Muscle layer of duodenum (tissue), 2 donors: ENCODE data around the gene UTP25.
"Not testable (repeated sequence)": the region's sequence is repeated elsewhere in the genome, so short reads cannot be mapped to it uniquely, and the experiment has no call there.

Experiments
- H3K27ac ChIP-seq: one replicate; pipeline ENCODE4 v1.7.0; 2013; ENCODE audit warnings: mild to moderate bottlenecking, low read length
- H3K27me3 ChIP-seq: one replicate; pipeline ENCODE4 v1.7.0; 2013; ENCODE audit warnings: low read depth, mild to moderate bottlenecking, control low read depth, low read length
- H3K36me3 ChIP-seq, 2 donors: one replicate each; pipeline ENCODE4 v1.7.0; 2013; ENCODE audit warnings: low read length in 2 of 2, control low read depth in 1 of 2, mild to moderate bottlenecking in 1 of 2; ENCODE audit not compliant: insufficient read depth in 2 of 2, control insufficient read depth in 1 of 2
- H3K4me1 ChIP-seq, 2 donors: one replicate each; pipeline ENCODE4 v1.7.0; 2013; ENCODE audit warnings: low read length in 2 of 2, mild to moderate bottlenecking in 2 of 2, control low read depth in 1 of 2, moderate library complexity in 1 of 2; ENCODE audit not compliant: insufficient read depth in 2 of 2, control insufficient read depth in 1 of 2
- H3K4me3 ChIP-seq, 2 donors: one replicate each; pipeline ENCODE4 v1.7.0; 2013; ENCODE audit warnings: low read length in 2 of 2, low read depth in 1 of 2, mild to moderate bottlenecking in 1 of 2
- H3K9me3 ChIP-seq, 2 donors: one replicate each; pipeline ENCODE4 v1.7.0; 2013; ENCODE audit warnings: low read length in 2 of 2, control low read depth in 1 of 2, mild to moderate bottlenecking in 1 of 2; ENCODE audit not compliant: control insufficient read depth in 1 of 2
- donor health status: healthy.

Gene UTP25

DNA sequence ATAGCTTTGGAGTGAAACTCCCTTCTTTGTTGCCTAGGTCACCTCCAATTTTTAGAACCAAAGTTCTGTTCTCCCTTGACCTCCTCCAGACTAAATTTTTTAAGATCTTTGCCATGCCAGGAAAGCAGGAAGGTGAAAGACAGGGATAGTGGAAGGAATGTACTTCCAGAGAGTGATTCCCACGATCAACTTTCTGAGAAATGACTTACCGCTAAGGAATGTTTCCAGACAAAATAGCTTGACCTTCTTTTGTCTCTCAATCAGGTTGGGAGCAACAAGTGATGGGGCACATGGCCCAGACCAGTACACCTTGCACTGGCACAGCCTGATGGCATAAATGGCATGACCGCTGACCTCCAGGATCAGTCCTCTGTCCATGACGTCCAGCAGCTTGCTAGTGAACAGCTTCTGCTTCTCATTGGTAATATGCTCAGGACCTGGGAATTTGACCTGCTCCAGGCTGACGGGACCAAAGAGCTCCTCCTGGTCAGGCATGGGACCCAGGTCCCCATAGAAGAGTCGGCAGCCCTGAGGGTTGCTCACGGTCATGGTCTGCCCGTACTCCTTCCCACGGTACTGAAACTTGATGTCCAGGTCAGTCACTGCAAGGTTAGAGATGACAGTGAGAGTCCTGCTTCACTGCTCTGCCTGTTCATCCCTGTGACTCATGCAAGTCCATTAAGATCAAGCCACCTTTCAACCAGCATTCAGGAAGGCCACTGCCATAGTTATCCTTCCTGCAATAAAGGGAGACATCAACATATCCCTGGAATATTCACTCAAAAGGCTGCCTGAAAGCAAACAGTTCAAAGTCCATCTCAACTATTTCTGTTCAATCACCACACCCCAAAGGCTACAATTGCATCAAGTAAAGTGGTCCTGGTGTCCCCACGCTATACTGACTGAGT, 37.2 kb upstream of the UTP25 start:
- no peaks in the 10 kb centered on the region for H3K36me3 ChIP-seq
- no peaks in the 10 kb centered on the region for H3K27me3 ChIP-seq

DNA sequence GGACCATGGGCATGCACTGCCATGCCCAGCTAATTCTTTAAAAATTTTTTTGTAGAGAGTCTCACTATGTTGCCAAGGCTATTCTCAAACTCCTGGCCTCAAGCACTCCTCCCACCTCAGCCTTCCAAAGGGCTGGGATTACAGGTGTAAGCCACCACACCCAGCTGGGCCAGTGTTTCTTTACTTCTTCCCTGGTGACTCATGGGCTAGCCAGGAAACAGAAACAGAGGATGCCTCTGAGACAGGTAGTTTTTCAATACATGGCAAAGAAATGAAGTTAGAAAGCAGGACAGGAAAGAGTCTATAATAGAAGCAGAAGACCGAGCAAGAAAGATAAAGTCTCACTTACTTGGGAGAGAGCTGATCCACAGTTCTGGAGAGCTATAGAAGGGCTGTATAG, 35.9 kb upstream of the UTP25 start:
- Histone ChIP-seq H3K27me3 (no peaks in the 10 kb centered on the region), H3K27ac (peak overlapping the region; percentile 14), H3K9me3 (no peaks in the 10 kb centered on the region), H3K36me3 (no peaks in the 10 kb centered on the region), H3K4me3 (no peak overlapping the region), H3K4me1 (peaks cover 9 to 19% of the 10 kb centered on the region in 2 donors)

More for the DNA sequence above, 37.2 kb upstream of the UTP25 start:
- Histone ChIP-seq H3K4me1 (peaks cover 9 to 25% of the 10 kb centered on the region in 2 donors), H3K9me3 (no peaks in the 10 kb centered on the region), H3K27ac (no peak overlapping the region), H3K4me3 (no peak overlapping the region)

- not testable (repeated sequence) for H3K36me3 ChIP-seq, H3K27ac ChIP-seq, H3K4me1 ChIP-seq, H3K4me3 ChIP-seq, H3K27me3 ChIP-seq, H3K9me3 ChIP-seq
These were observed 34.1 kb upstream of the UTP25 start for GRCh38 chr1:209793711-209794110.

- Histone ChIP-seq H3K9me3 (no peaks in the 10 kb centered on the region), H3K36me3 (no peaks in the 10 kb centered on the region), H3K4me3 (no peak overlapping the region), H3K4me1 (peaks cover 0 to 5% of the 10 kb centered on the region in 2 donors), H3K27me3 (no peaks in the 10 kb centered on the region), H3K27ac (no peak overlapping the region)
These were observed 29.7 kb upstream of the UTP25 start for GRCh38 chr1:209797978-209798639.

- Histone ChIP-seq H3K4me3 (no peak overlapping the region), H3K27ac (peak overlapping the region; percentile 30), H3K27me3 (no peaks in the 10 kb centered on the region), H3K36me3 (no peaks in the 10 kb centered on the region), H3K4me1 (peaks cover 0 to 5% of the 10 kb centered on the region in 2 donors), H3K9me3 (no peaks in the 10 kb centered on the region)
These were observed 26.6 kb upstream of the UTP25 start for GRCh38 chr1:209800984-209801834.

- peak overlapping the region; percentile 30 for H3K27ac ChIP-seq
- H3K4me3 ChIP-seq: no peak overlapping the region
- H3K36me3 ChIP-seq: no peaks in the 10 kb centered on the region
These were observed 25.5 kb upstream of the UTP25 start for GRCh38 chr1:209802117-209802779.

DNA sequence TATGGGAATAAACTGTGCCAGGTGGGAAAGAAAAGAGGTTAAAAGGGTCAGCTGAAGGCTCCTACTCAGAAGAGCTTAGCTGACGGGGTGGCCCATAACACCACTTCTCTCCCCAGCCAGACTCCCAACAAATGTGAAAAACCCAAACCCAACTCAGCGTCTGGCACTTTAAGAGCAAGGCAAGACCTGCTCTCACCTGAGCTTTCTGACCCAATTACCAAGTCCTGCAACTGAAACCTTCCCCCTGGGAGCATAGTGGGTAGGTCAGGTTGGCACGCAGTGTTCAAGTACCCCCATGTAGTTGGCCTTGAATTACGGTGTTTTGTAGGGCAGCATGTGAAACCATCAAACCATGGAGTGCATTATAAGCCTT, 25.0 kb upstream of the UTP25 start:
- Histone ChIP-seq H3K4me1 (peaks cover 0 to 5% of the 10 kb centered on the region in 2 donors), H3K4me3 (peak overlapping the region in 1 of 2 donors; percentile 32), H3K36me3 (no peaks in the 10 kb centered on the region), H3K27me3 (no peaks in the 10 kb centered on the region), H3K27ac (peak overlapping the region; percentile 30), H3K9me3 (no peaks in the 10 kb centered on the region)

More at GRCh38 chr1:209802117-209802779, 25.5 kb upstream of the UTP25 start:
- peaks cover 0 to 5% of the 10 kb centered on the region in 2 donors for H3K4me1 ChIP-seq
- no peaks in the 10 kb centered on the region for H3K27me3 ChIP-seq
- no peaks in the 10 kb centered on the region for H3K9me3 ChIP-seq

DNA sequence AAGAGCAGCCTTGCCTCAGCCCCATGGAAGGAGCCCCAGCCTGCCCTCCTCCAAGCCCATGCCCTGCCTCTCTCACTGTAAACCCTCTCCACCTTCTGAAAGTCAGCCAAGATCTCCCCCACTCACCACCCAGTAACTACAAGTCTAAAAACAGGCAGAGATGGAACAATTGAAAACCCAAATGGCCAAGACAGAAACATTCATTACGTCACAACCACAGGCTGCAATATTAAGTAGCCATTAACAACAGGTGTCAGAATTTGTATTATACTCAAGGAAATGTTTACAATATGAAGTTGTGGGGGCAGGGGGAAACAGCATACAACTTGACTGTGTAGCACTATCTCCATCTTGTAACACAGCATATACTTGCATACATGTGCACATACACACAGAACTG, 24.2 kb upstream of the UTP25 start:
- peaks cover 0 to 10% of the 10 kb centered on the region in 2 donors for H3K4me1 ChIP-seq
- no peak overlapping the region for H3K4me3 ChIP-seq
- no peak overlapping the region for H3K27ac ChIP-seq

GRCh38 chr1:209805341-209805781, 22.4 kb upstream of the UTP25 start:
- Histone ChIP-seq H3K36me3 (no peaks in the 10 kb centered on the region), H3K4me1 (peaks cover 0 to 10% of the 10 kb centered on the region in 2 donors), H3K4me3 (peak overlapping the region; percentile 45 to 61), H3K27me3 (no peaks in the 10 kb centered on the region), H3K27ac (peak overlapping the region; percentile 91), H3K9me3 (no peaks in the 10 kb centered on the region)

More for the DNA sequence above, 24.2 kb upstream of the UTP25 start:
- Histone ChIP-seq H3K27me3 (no peaks in the 10 kb centered on the region), H3K36me3 (no peaks in the 10 kb centered on the region), H3K9me3 (no peaks in the 10 kb centered on the region)

DNA sequence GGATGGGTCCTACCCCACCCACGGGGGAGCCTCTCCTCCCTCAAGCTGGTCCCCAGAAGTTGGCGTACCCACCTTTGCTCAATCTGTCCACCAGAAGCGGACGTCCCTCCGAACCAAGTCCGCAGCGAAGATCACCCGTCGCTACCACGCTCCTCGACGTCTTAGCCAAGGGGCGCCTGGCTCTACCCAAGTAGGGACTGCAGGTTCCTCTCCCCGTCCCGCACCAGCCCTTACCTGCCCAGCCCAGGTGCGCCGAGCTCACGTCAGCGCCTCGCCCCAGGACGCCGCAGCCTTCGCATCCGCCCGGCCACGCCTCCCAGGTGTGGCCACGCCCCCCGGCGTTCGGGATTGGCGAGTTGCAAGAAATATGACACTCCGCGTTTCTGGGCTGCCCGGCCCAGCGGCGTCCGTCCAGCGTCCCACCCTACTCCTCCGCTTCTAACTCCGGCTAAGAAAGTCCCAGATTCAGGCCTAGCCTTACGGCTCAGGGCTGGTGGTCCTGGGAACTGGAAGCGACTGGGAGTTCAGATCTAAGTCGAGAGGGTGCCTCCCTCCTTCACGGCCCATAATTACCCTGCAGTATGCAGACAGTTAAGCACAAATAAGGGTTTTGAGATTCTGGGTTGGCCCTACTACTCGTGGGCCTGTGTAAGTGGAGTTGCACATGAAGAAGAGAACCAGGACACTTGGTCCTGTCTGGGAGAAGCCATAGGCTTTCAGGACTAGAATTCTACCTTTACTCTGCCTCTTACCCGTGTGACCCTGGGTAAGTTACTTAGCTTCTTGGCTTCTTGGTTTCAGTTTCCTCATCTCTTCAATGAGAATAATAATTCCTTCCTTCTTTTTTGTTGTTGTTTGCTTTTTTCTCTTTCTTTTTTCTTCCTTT, 21.7 kb upstream of the UTP25 start, which contains the start of gene IRF6:
IRF6 (minus strand) TSS at position 268 of the 886 bp plus-strand sequence. CDS start 4,729 bp downstream, outside the sequence.
- H3K4me3 ChIP-seq: peak within 1 kb of the TSS; percentile 45 to 61
- no peaks in the 10 kb centered on the region for H3K27me3 ChIP-seq
- no peaks in the 10 kb centered on the region for H3K36me3 ChIP-seq
- peak within 1 kb of the TSS; percentile 91 for H3K27ac ChIP-seq
- no peaks in the 10 kb centered on the region for H3K9me3 ChIP-seq
- H3K4me1 ChIP-seq: peaks cover 0 to 10% of the 10 kb centered on the region in 2 donors
